Hematopoietic multipotent progenitor cell (in vitro differentiated cells): Measurements from ENCODE around the gene LIPC. TPM values are rescaled to one million over a fixed set of nuclear protein-coding genes. Genes with fewer than 3 reads are reported as not detected.

Source experiments
- DNase-seq, 3 donors: peaks; one replicate each; pipeline ENCODE4 v3.0.0-alpha.2; 2011 to 2015; ENCODE audit warnings: low read depth in 2 of 3, low spot score in 2 of 3
- total RNA-seq: library from RNA; depleted of rRNA; stranded (reverse); fragments of >200 nt; gene quantifications from one replicate; pipeline ENCODE4 v1.2.3, GENCODE V29; 2012

LIPC gene
- total RNA-seq, 1 donor, result 0.27 TPM

GRCh38 chr15:58433597-58434333, 2.0 kb downstream of the LIPC start:
- no peak for DNase-seq

- no peak for DNase-seq
These were observed 2.6 kb downstream of the LIPC start for GRCh38 chr15:58434334-58434875.

GRCh38 chr15:58436552-58436951, 4.8 kb downstream of the LIPC start:
- DNase-seq, result no peak

- DNase-seq, result no peak
These were observed 5.8 kb downstream of the LIPC start for GRCh38 chr15:58437531-58438105.

GRCh38 chr15:58438111-58438510, 6.3 kb downstream of the LIPC start:
- DNase-seq, result no peak

GRCh38 chr15:58438956-58439355, 7.2 kb downstream of the LIPC start:
- peak in 2 of 3 donors; percentile 59 to 72 for DNase-seq

GRCh38 chr15:58440158-58440910, 8.5 kb downstream of the LIPC start:
- DNase-seq, result no peak

- DNase-seq, result no peak
These were observed 9.1 kb downstream of the LIPC start for GRCh38 chr15:58440922-58441321.

- no peak for DNase-seq
These were observed 9.7 kb downstream of the LIPC start for GRCh38 chr15:58441376-58442070.

GRCh38 chr15:58442122-58442521, 10.3 kb downstream of the LIPC start:
- no peak for DNase-seq

GRCh38 chr15:58443308-58443707, 11.5 kb downstream of the LIPC start:
- no peak for DNase-seq

GRCh38 chr15:58444056-58444455, 12.3 kb downstream of the LIPC start:
- no peak for DNase-seq

- no peak for DNase-seq
These were observed 13.0 kb downstream of the LIPC start for GRCh38 chr15:58444658-58445332.

GRCh38 chr15:58445865-58446264, 14.1 kb downstream of the LIPC start:
- no peak for DNase-seq

- DNase-seq, result no peak
These were observed 14.7 kb downstream of the LIPC start for GRCh38 chr15:58446521-58446920.

- DNase-seq, result peak in 1 of 3 donors; percentile 21
These were observed 15.7 kb downstream of the LIPC start for GRCh38 chr15:58447271-58448010.

GRCh38 chr15:58448331-58448730, 16.5 kb downstream of the LIPC start:
- DNase-seq, result no peak

- DNase-seq, result no peak
These were observed 17.1 kb downstream of the LIPC start for GRCh38 chr15:58448906-58449305.

GRCh38 chr15:58451826-58452225, 20.0 kb downstream of the LIPC start:
- peak in 1 of 3 donors; percentile 69 for DNase-seq

GRCh38 chr15:58452775-58453174, 21.0 kb downstream of the LIPC start:
- DNase-seq, result no peak
